Thyroid gland (tissue), 4 donors: ENCODE data around the gene TOP2A.

Experiments
- POLR2A ChIP-seq, 2 donors: fragments of 450-650 bp; IDR thresholded peaks; one replicate each; pipeline ENCODE4 v1.6.1; 2017; ENCODE audit warnings: antibody characterized with exemption in 2 of 2, mild to moderate bottlenecking in 2 of 2, moderate library complexity in 1 of 2
- TF ChIP-seq, protein P1 (sequence below), 6 experiments: fragments of 200-600 bp in 3 of 6; fragments of 450-650 bp in 3 of 6; sonication (generic) in 3 of 6; IDR thresholded peaks; one replicate each; pipeline ENCODE4 v1.5.1; 2016 to 2019; ENCODE audit warnings: antibody characterized with exemption in 6 of 6, mild to moderate bottlenecking in 2 of 6, inconsistent platforms in 1 of 6, moderate library complexity in 1 of 6

DNA sequence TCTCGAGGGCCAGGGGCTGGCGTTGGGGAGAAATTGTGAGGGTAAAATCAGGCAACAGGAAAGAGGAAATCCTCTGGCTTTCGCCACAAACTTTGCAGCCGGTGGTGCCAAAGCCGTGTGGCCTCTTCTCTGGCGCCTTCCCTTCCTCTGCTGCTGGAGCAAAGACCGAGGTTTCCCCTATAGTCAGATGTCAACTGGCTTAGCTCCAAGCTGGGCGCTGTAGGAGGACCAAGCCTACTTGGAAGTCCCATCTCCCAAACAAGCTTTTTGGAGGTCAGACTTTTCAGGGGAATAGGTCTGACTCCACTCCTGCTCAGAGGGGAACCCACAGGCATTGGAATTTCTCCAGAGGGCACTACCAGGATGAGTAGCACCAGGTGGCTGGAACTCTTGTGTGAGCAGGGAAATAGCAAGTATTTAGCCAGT lies 30.5 kb upstream of the TOP2A start:
- TF ChIP-seq, protein P1, sequence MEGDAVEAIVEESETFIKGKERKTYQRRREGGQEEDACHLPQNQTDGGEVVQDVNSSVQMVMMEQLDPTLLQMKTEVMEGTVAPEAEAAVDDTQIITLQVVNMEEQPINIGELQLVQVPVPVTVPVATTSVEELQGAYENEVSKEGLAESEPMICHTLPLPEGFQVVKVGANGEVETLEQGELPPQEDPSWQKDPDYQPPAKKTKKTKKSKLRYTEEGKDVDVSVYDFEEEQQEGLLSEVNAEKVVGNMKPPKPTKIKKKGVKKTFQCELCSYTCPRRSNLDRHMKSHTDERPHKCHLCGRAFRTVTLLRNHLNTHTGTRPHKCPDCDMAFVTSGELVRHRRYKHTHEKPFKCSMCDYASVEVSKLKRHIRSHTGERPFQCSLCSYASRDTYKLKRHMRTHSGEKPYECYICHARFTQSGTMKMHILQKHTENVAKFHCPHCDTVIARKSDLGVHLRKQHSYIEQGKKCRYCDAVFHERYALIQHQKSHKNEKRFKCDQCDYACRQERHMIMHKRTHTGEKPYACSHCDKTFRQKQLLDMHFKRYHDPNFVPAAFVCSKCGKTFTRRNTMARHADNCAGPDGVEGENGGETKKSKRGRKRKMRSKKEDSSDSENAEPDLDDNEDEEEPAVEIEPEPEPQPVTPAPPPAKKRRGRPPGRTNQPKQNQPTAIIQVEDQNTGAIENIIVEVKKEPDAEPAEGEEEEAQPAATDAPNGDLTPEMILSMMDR (IDR thresholded peaks at IDR 0.05), result no peak
- no peak for TF ChIP-seq POLR2A (IDR thresholded peaks at IDR 0.05)
